Peyer's patch (tissue), 4 donors: ENCODE results near the gene DIO3. TPM values are rescaled to one million over a fixed set of nuclear protein-coding genes. Genes with fewer than 3 reads are reported as not detected.
A peak's percentile ranks its signal among the peaks of the same experiment; 100 is the strongest.

Experiments used
- DNase-seq, 3 donors: peaks; one replicate each; pipeline ENCODE4 v3.0.0-alpha.2; 2017 to 2019
- H3K27ac ChIP-seq, 4 donors: fragments of 200-600 bp; sonication (generic); one replicate each; pipeline ENCODE4 v1.5.1; 2016 to 2019
- H3K27me3 ChIP-seq, 2 donors: fragments of 200-600 bp; sonication (generic); one replicate each; pipeline ENCODE4 v1.5.1; 2019
- H3K36me3 ChIP-seq, 3 donors: fragments of 200-600 bp; sonication (generic); one replicate each; pipeline ENCODE4 v1.5.1; 2016 to 2019
- H3K4me1 ChIP-seq, 4 donors: fragments of 200-600 bp; sonication (generic); one replicate each; pipeline ENCODE4 v1.5.1; 2016 to 2019
- H3K4me3 ChIP-seq, 4 donors: fragments of 200-600 bp; sonication (generic); 1 replicate in 3 of 4; 2 replicates in 1 of 4; pipeline ENCODE4 v1.5.1; 2016 to 2019; ENCODE audit warnings: mild to moderate bottlenecking in 1 of 4
- H3K9me3 ChIP-seq, 4 donors: fragments of 200-600 bp; sonication (generic); one replicate each; pipeline ENCODE4 v1.5.1; 2016 to 2019; ENCODE audit warnings: mild to moderate bottlenecking in 1 of 4
- CTCF ChIP-seq, 6 experiments: fragments of 450-650 bp in 4 of 6; fragments of 200-600 bp in 2 of 6; sonication (generic) in 1 of 6; IDR thresholded peaks; one replicate each; pipeline ENCODE4 v1.5.1; 2017 to 2019; ENCODE audit warnings: antibody characterized with exemption in 6 of 6, mild to moderate bottlenecking in 3 of 6, moderate library complexity in 1 of 6
- POLR2A ChIP-seq, 2 donors: fragments of 450-650 bp; IDR thresholded peaks; one replicate each; pipeline ENCODE4 v1.5.1; 2017; ENCODE audit warnings: antibody characterized with exemption in 2 of 2, mild to moderate bottlenecking in 2 of 2, moderate library complexity in 2 of 2
- total RNA-seq, 4 donors: library from RNA; depleted of rRNA; stranded (reverse); fragments of >200 nt; gene quantifications; one replicate each; pipeline ENCODE4 v1.1.0, GENCODE V29; 2016

The DIO3 gene
- total RNA-seq, 4 donors from 2014 or later, result 0.40 to 1.7 TPM; not detected in 2

GRCh38 chr14:101601606-101602465, 40.5 kb downstream of the DIO3 start:
- TF ChIP-seq CTCF (IDR thresholded peaks at IDR 0.05), result no peak
- no peak for TF ChIP-seq POLR2A (IDR thresholded peaks at IDR 0.05)
- Histone ChIP-seq H3K9me3 (no peaks in the 10 kb centered on the region), H3K27ac (no peak overlapping the region), H3K36me3 (no peaks in the 10 kb centered on the region), H3K4me3 (no peak overlapping the region), H3K27me3 (no peaks in the 10 kb centered on the region), H3K4me1 (peaks cover 0 to 4% (median under 1%) of the 10 kb centered on the region in 4 donors)
- peak in 2 of 3 donors; percentile 32 to 39 for DNase-seq

GRCh38 chr14:101602466-101602840, 41.2 kb downstream of the DIO3 start:
- Histone ChIP-seq H3K27ac (no peak overlapping the region), H3K4me1 (no peaks in the 10 kb centered on the region), H3K27me3 (no peaks in the 10 kb centered on the region), H3K9me3 (no peaks in the 10 kb centered on the region), H3K4me3 (no peak overlapping the region), H3K36me3 (no peaks in the 10 kb centered on the region)
- no peak for DNase-seq
- TF ChIP-seq CTCF (IDR thresholded peaks at IDR 0.05) (no peak), POLR2A (IDR thresholded peaks at IDR 0.05) (no peak)

GRCh38 chr14:101603096-101603495, 41.8 kb downstream of the DIO3 start:
- no peak for TF ChIP-seq CTCF (IDR thresholded peaks at IDR 0.05)
- TF ChIP-seq POLR2A (IDR thresholded peaks at IDR 0.05), result no peak
- DNase-seq, result no peak
- no peak overlapping the region for H3K27ac ChIP-seq
- no peak overlapping the region for H3K4me3 ChIP-seq
- H3K27me3 ChIP-seq, result no peaks in the 10 kb centered on the region
- no peaks in the 10 kb centered on the region for H3K36me3 ChIP-seq
- H3K9me3 ChIP-seq, result no peaks in the 10 kb centered on the region
- no peaks in the 10 kb centered on the region for H3K4me1 ChIP-seq

- no peaks in the 10 kb centered on the region for H3K9me3 ChIP-seq
- peak in 1 of 3 donors; percentile 35 for DNase-seq
- H3K4me3 ChIP-seq, result no peak overlapping the region
- TF ChIP-seq POLR2A (IDR thresholded peaks at IDR 0.05), result no peak
- TF ChIP-seq CTCF (IDR thresholded peaks at IDR 0.05), result no peak
- H3K4me1 ChIP-seq, result no peaks in the 10 kb centered on the region
- H3K27ac ChIP-seq, result no peak overlapping the region
- H3K27me3 ChIP-seq, result no peaks in the 10 kb centered on the region
- H3K36me3 ChIP-seq, result no peaks in the 10 kb centered on the region
Observed at GRCh38 chr14:101604228-101604934, 43.1 kb downstream of the DIO3 start.

GRCh38 chr14:101604935-101605780, 43.9 kb downstream of the DIO3 start:
- H3K27ac ChIP-seq, result no peak overlapping the region
- no peaks in the 10 kb centered on the region for H3K36me3 ChIP-seq
- no peak overlapping the region for H3K4me3 ChIP-seq
- no peaks in the 10 kb centered on the region for H3K4me1 ChIP-seq
- TF ChIP-seq POLR2A (IDR thresholded peaks at IDR 0.05) (no peak), CTCF (IDR thresholded peaks at IDR 0.05) (no peak)
- no peaks in the 10 kb centered on the region for H3K27me3 ChIP-seq
- DNase-seq, result peak in 1 of 3 donors; percentile 13
- H3K9me3 ChIP-seq, result no peaks in the 10 kb centered on the region
